GM19239 (cell line): Measurements from ENCODE around the gene OR2T35.

Experiments used
- DNase-seq: peaks from one replicate; pipeline ENCODE4 v3.0.0; 2011; ENCODE audit warnings: low spot score; ENCODE audit not compliant: insufficient read length
- FAIRE-seq: peaks from 2 replicates; lab custom pipeline; 2011; peaks lifted over from hg19 to GRCh38; lab: Jason Lieb, UNC

Gene OR2T35

GRCh38 chr1:248627971-248628844, 16.9 kb downstream of the OR2T35 start:
- FAIRE-seq = peak; percentile 4
- DNase-seq = no peak

GRCh38 chr1:248625971-248626370, 19.1 kb downstream of the OR2T35 start:
- FAIRE-seq = no peak

GRCh38 chr1:248625166-248625565, 19.9 kb downstream of the OR2T35 start:
- DNase-seq = no peak
- no peak for FAIRE-seq

More at GRCh38 chr1:248625971-248626370, 19.1 kb downstream of the OR2T35 start:
- no peak for DNase-seq

GRCh38 chr1:248622570-248623001, 22.5 kb downstream of the OR2T35 start:
- DNase-seq = no peak
- no peak for FAIRE-seq

- FAIRE-seq (no peak), DNase-seq (no peak)
These were observed 23.3 kb downstream of the OR2T35 start for GRCh38 chr1:248621770-248622169.

- DNase-seq (no peak), FAIRE-seq (no peak)
These were observed 26.2 kb downstream of the OR2T35 start for GRCh38 chr1:248618878-248619277.

GRCh38 chr1:248618119-248618518, 27.0 kb downstream of the OR2T35 start:
- FAIRE-seq (no peak), DNase-seq (no peak)

- DNase-seq (no peak), FAIRE-seq (no peak)
These were observed 31.3 kb downstream of the OR2T35 start for GRCh38 chr1:248613742-248614141.

- FAIRE-seq (no peak), DNase-seq (no peak)
These were observed 33.1 kb downstream of the OR2T35 start for GRCh38 chr1:248611883-248612414.

- FAIRE-seq = no peak
- DNase-seq = no peak
These were observed 34.8 kb downstream of the OR2T35 start for GRCh38 chr1:248610301-248610700.

GRCh38 chr1:248599396-248599795, 45.7 kb downstream of the OR2T35 start:
- DNase-seq = no peak
- no peak for FAIRE-seq

GRCh38 chr1:248597589-248597988, 47.5 kb downstream of the OR2T35 start, which contains the start of gene OR2T10:
Gene OR2T10, minus strand, starts transcription at chr1:248597700. Its CDS starts 3,932 bp downstream, at chr1:248593768.
- no peak for FAIRE-seq

GRCh38 chr1:248596615-248597014, 48.5 kb downstream of the OR2T35 start:
- no peak for FAIRE-seq
- DNase-seq = no peak

More at GRCh38 chr1:248597589-248597988, 47.5 kb downstream of the OR2T35 start, which contains the start of gene OR2T10:
- no peak for DNase-seq

- FAIRE-seq = no peak
These were observed 51.9 kb downstream of the OR2T35 start for GRCh38 chr1:248593226-248593625.

GRCh38 chr1:248592655-248593054, 52.4 kb downstream of the OR2T35 start:
- DNase-seq = no peak

More at GRCh38 chr1:248593226-248593625, 51.9 kb downstream of the OR2T35 start:
- DNase-seq = no peak

GRCh38 chr1:248590055-248590454, 55.0 kb downstream of the OR2T35 start:
- FAIRE-seq = no peak

More at GRCh38 chr1:248592655-248593054, 52.4 kb downstream of the OR2T35 start:
- no peak for FAIRE-seq

GRCh38 chr1:248589334-248589733, 55.7 kb downstream of the OR2T35 start:
- no peak for FAIRE-seq
- no peak for DNase-seq

More at GRCh38 chr1:248590055-248590454, 55.0 kb downstream of the OR2T35 start:
- DNase-seq = no peak
